Measurements from ENCODE around the gene RREB1.

The RREB1 gene

DNA sequence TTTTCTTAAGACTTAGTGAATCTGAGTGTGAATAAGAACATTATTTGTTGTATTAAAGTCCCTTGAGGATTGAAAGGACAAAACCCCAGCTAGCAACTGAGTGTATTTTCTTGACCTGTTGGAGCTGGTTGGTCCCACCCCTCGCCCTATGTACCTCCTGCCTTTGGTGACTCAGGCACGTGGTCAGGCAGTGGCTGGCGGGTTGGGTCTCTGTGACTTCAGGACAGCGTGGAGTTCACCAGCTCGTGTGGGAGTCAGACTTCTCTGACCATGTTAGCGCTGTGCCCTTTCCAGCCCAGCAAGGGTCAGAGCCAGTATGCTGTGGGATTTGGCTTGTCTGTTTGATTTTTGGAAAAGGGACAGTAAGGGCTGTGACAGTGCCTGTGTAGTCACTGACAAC lies 111.5 kb downstream of the RREB1 start:
- H3K4me3 ChIP-seq (ENCODE audit: control insufficient read depth, low read depth, low read length): no peak overlapping the region
- no peak for DNase-seq (ENCODE audit: low read depth)
- TF ChIP-seq, protein P1, sequence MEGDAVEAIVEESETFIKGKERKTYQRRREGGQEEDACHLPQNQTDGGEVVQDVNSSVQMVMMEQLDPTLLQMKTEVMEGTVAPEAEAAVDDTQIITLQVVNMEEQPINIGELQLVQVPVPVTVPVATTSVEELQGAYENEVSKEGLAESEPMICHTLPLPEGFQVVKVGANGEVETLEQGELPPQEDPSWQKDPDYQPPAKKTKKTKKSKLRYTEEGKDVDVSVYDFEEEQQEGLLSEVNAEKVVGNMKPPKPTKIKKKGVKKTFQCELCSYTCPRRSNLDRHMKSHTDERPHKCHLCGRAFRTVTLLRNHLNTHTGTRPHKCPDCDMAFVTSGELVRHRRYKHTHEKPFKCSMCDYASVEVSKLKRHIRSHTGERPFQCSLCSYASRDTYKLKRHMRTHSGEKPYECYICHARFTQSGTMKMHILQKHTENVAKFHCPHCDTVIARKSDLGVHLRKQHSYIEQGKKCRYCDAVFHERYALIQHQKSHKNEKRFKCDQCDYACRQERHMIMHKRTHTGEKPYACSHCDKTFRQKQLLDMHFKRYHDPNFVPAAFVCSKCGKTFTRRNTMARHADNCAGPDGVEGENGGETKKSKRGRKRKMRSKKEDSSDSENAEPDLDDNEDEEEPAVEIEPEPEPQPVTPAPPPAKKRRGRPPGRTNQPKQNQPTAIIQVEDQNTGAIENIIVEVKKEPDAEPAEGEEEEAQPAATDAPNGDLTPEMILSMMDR (IDR thresholded peaks at IDR 0.05; ENCODE audit: control insufficient read depth, insufficient read depth, low read depth, low read length, missing control alignments): no peak

DNA sequence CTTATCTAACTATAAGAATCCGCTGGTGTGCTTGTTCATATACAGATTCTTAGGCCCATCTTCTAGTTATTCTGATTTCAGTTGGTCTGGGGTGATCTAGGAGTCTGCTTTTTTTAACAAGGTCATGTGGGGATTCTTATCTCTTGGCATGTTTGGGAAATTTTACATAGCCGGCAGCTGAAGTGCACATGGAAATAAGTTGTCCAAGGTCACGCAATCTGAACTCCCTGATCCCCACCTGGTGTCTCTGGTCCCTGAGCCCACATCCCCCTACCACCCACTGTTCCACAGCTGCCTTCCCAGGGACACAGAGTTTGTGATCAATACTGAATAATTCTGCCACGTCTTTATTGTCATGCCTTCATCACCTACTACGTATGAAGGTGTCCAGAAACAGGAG lies 114.4 kb downstream of the RREB1 start:
- TF ChIP-seq, protein P1 (IDR thresholded peaks at IDR 0.05; ENCODE audit: control insufficient read depth, insufficient read depth, low read depth, low read length, missing control alignments): no peak
- no peak for DNase-seq (ENCODE audit: low read depth)
- H3K4me3 ChIP-seq (ENCODE audit: control insufficient read depth, low read depth, low read length): no peak overlapping the region

DNA sequence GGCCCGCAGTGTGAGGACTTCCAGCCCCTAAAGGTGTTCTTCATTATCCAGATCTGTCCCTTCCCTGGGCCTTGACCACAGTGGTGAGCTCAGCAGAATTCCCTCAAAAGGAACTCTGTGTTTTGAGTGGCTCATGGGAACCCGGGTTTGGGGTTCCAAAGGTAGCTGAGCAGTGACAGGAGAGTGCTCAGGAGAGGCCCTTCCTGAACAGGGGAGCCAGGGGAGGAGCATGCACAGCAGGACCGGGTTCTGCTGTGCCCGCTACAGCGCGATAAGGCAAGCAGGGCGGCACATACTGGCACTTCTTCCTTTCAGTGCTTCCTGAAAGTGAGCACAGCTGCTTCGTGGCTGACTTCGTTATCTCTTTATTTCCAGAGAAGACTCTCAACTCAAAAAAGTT lies 117.0 kb downstream of the RREB1 start:
- no peak overlapping the region for H3K4me3 ChIP-seq (ENCODE audit: control insufficient read depth, low read depth, low read length)
- no peak for DNase-seq (ENCODE audit: low read depth)
- TF ChIP-seq, protein P1 (IDR thresholded peaks at IDR 0.05; ENCODE audit: control insufficient read depth, insufficient read depth, low read depth, low read length, missing control alignments): no peak

DNA sequence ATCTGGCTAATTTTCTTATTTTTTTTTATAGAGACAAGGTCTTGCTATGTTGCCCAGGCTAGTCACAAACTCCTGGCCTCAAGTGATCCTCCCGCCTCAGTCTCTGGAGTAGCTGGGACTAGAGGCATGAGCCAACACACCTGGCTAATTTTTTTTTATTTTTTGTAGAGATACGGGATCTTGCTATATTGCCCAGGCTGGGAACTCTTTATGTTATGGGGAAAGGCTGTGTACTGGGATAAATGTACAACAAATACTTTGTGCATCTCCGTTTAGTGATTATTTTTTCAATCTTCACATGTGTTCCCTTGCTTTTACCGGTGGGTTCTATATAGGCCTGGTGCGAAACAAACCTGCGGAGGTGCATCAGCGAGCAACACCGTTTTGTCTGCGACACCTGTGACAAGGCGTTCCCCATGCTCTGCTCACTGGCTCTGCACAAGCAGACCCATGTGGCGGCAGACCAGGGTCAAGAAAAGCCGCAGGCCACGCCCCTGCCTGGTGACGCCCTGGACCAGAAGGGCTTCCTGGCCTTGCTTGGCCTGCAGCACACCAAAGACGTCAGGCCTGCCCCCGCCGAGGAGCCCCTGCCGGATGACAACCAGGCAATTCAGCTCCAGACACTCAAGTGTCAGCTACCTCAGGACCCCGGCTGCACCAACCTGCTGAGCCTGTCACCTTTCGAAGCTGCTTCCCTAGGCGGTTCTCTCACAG lies 121.1 kb downstream of the RREB1 start:
- no peak for DNase-seq (ENCODE audit: low read depth)
- TF ChIP-seq, protein P1 (IDR thresholded peaks at IDR 0.05; ENCODE audit: control insufficient read depth, insufficient read depth, low read depth, low read length, missing control alignments): no peak

DNA sequence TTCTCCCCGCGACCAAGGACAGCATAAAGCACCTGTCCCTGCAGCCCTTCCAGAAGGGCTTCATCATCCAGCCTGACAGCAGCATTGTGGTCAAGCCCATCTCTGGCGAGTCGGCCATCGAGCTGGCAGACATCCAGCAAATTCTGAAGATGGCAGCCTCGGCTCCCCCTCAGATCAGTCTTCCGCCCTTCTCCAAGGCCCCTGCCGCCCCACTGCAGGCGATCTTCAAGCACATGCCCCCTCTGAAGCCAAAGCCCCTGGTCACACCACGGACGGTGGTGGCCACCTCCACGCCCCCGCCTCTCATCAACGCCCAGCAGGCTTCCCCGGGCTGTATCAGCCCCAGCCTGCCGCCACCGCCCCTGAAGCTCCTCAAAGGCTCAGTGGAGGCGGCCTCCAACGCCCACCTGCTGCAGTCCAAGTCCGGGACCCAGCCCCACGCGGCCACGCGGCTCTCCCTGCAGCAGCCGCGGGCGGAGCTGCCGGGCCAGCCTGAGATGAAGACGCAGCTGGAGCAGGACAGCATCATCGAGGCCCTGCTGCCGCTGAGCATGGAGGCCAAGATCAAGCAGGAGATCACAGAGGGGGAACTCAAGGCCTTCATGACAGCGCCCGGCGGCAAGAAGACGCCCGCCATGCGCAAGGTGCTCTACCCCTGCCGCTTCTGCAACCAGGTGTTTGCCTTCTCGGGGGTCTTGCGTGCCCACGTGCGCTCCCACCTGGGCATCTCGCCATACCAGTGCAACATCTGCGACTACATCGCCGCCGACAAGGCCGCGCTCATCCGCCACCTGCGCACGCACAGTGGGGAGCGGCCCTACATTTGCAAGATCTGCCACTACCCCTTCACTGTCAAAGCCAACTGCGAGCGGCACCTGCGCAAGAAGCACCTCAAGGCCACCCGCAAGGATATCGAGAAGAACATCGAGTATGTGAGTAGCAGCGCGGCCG lies 121.9 kb downstream of the RREB1 start:
- no peak for DNase-seq (ENCODE audit: low read depth)
- TF ChIP-seq, protein P1 (IDR thresholded peaks at IDR 0.05; ENCODE audit: control insufficient read depth, insufficient read depth, low read depth, low read length, missing control alignments): no peak
- no peak overlapping the region for H3K4me3 ChIP-seq (ENCODE audit: control insufficient read depth, low read depth, low read length)

More for the DNA sequence above, 121.1 kb downstream of the RREB1 start:
- no peak overlapping the region for H3K4me3 ChIP-seq (ENCODE audit: control insufficient read depth, low read depth, low read length)

DNA sequence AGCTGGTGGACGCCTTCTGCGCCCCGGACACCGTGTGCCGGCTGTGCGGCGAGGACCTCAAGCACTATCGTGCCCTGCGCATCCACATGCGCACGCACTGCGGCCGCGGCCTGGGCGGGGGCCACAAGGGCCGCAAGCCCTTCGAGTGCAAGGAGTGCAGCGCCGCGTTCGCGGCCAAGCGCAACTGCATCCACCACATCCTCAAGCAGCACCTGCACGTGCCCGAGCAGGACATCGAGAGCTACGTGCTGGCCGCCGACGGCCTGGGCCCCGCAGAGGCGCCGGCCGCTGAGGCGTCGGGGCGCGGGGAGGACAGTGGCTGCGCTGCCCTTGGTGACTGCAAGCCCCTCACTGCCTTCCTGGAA lies 122.5 kb downstream of the RREB1 start:
- no peak overlapping the region for H3K4me3 ChIP-seq (ENCODE audit: control insufficient read depth, low read depth, low read length)
- no peak for DNase-seq (ENCODE audit: low read depth)
- TF ChIP-seq, protein P1 (IDR thresholded peaks at IDR 0.05; ENCODE audit: control insufficient read depth, insufficient read depth, low read depth, low read length, missing control alignments): no peak

All from AG09309 (cell line).